GM12801 (cell line): ENCODE results near the gene ADGRF3.

Experiments
- CTCF ChIP-seq: IDR thresholded peaks from one replicate; pipeline ENCODE4 v1.5.1; 2011; ENCODE audit warnings: control low read depth; ENCODE audit not compliant: insufficient read length; ENCODE audit errors: extremely low read depth

The ADGRF3 gene

GRCh38 chr2:26276484-26277227 is 69.9 kb downstream of the ADGRF3 start:
- no peak for TF ChIP-seq CTCF

DNA sequence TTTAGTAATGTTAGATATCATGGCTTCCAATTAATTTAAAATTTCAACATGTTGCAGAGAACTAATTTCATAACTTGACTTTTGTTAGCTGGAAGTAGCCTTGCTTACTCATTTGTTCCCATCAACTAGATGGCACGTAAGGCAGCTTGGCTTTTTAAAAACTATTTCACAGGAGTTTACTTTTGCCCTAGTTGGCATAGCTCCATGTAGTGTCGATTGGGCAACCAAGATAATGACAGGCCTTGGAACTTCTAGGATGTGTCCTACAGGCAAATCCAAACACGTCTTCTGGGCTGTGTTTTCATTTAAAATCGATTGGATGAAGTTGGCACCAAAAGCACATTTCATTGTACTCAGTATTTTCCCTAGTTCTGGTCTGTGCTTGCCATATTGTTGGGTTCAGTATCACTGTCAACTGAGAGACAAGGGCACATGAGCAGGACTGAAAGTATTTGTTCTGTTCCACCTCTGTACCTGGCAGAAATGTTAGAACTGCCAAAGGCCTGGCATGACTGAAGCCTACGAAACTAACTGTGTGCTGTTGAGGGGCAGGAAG is 72.5 kb downstream of the ADGRF3 start:
- TF ChIP-seq CTCF, result no peak

DNA sequence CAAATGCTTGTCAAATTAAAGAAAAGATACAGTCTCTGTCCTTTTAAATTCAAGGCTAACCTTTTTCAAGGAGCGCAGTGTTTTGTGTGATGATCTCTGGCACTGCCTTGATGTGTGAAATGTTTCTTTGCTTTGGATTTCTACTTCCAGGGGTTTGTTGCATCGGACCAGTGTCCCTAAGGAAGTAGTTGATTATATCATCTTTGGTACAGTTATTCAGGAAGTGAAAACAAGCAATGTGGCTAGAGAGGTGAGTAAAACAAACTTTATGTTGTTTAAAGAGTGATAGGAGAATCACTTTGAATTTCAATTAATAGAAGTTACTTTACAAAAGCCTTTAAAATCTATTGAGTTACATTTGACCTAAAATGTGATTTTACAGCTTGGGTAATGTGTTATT is 73.1 kb downstream of the ADGRF3 start:
- TF ChIP-seq CTCF, result no peak

DNA sequence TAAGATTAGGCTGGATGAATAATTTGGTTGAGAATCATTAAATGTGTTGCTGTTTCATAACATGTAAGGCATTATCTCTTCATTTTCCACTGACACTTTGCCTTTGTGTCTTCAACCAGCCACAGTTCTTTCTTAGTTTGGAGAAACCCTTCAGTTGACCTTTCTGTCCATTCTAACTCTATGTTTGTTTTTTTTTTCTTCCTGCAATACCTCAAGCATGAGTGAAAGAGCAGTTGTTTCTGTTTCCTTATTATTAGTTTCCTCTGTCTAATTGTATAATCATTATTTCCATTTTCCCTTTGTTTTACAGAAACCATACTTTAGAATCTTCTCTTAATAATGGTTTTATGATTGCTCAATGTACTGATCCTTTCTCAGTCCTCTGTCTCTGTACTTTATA is 76.2 kb downstream of the ADGRF3 start:
- no peak for TF ChIP-seq CTCF

DNA sequence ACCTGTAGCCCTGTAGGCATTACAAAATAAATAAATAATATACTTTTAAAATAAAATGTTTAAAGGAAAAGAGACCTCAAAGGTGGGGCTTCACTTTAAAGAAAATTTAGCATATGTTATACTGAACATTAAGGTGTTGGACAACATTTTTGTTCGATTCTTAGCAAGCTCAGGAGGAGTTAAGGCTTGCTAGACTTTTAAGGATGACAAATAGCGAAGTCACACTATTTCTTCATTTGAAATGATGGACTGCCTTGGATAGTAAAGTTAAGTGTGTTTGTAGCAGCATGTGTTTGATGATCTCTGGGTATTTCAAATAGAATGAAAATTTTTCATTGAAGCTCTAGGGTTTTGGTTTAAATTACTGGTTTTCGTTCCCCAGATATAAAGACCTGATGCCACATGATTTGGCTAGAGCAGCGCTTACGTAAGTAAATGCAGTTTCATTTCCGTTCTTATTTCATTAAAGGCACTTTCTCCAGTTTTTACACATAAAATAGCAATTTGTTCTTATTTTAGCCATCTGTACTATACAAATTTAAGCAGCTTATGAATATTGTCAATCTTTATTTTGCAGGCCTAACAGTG is 76.9 kb downstream of the ADGRF3 start:
- TF ChIP-seq CTCF, result no peak

GRCh38 chr2:26268213-26268612 is 78.4 kb downstream of the ADGRF3 start:
- no peak for TF ChIP-seq CTCF
